Measurements from ENCODE around the gene MSANTD1.

MSANTD1 gene

GRCh38 chr4:3304831-3305609 is 56.1 kb downstream of the MSANTD1 start:
- no peak for DNase-seq

GRCh38 chr4:3305610-3306371 is 56.8 kb downstream of the MSANTD1 start:
- DNase-seq = no peak
